ENCODE results near the gene MEN1. TPM values are rescaled to one million over a fixed set of nuclear protein-coding genes. Genes with fewer than 3 reads are reported as not detected.

MEN1 gene
- total RNA-seq, 1 experiment from 2014 or later, result 61.6 TPM

DNA sequence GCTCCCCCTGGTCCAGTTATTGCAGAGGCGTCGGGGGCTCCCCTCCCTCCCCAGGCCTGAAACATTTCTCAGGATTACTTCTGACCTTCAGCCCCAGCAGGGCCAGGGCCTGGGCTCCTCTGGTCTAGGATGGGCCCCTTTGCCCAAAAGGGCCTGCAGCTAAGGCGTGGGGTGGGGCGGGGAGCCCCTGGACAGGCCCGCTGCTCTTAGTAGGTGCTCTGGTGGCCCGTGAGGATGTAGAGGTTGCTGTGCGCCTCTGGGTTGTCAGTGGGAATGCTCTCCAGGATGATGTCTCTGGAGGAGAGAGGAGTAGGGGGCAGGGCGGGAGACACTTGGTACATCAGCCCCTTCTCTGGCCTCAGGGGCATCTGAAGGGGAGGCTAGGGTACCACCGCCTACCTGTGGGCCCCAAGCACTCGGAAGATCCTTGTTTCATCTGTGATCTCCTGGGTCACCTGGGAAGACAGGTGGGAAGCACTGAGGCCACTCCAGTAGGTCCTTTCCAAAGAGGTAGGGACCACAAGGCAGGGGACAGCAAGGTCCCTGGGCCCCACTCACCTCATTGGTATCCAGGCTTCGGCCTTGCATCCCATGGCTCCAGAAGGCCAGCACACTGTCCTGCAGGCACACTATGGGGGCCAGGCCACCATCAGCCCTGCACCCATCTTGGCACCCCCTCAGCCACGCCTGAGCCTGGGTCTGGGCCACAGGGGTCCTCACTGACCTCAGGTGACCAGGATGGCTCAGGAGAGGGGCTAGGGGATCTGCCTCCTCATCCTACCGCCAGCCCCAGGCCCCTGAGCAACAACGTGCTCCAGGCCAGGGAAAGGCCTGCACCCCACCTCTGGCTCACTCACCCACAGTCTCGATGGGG, 20.8 kb downstream of the MEN1 start:
- POLR2A ChIA-PET (ENCODE audit: unreplicated experiment), result no interaction called here
- no peaks in the 10 kb centered on the region for H3K9me3 ChIP-seq (ENCODE audit: insufficient read depth, low read depth)
- intact Hi-C loops (cut with micrococcal nuclease; ENCODE audit: unreplicated experiment), result loop anchor here (10.0 kb wide), 1 partner anchor 465 kb away; no protein-coding TSS in a partner anchor
- H3K36me3 ChIP-seq (ENCODE audit: low read depth), result no peaks in the 10 kb centered on the region
- no peak for DNase-seq
- H3K27ac ChIP-seq, result no peak overlapping the region
- no peak overlapping the region for H3K4me2 ChIP-seq
- H3K27me3 ChIP-seq (ENCODE audit: insufficient read depth, low read depth), result no peaks in the 10 kb centered on the region
- no TSS peak for BruUV-seq (replicated peaks)
- no peak overlapping the region for H3K4me3 ChIP-seq
- no peaks in the 10 kb centered on the region for H3K9me2 ChIP-seq (ENCODE audit: insufficient read depth)
- TF ChIP-seq EZH2 (IDR thresholded peaks at IDR 0.05; ENCODE audit: low read depth), result no peak
- TF ChIP-seq, protein P1, sequence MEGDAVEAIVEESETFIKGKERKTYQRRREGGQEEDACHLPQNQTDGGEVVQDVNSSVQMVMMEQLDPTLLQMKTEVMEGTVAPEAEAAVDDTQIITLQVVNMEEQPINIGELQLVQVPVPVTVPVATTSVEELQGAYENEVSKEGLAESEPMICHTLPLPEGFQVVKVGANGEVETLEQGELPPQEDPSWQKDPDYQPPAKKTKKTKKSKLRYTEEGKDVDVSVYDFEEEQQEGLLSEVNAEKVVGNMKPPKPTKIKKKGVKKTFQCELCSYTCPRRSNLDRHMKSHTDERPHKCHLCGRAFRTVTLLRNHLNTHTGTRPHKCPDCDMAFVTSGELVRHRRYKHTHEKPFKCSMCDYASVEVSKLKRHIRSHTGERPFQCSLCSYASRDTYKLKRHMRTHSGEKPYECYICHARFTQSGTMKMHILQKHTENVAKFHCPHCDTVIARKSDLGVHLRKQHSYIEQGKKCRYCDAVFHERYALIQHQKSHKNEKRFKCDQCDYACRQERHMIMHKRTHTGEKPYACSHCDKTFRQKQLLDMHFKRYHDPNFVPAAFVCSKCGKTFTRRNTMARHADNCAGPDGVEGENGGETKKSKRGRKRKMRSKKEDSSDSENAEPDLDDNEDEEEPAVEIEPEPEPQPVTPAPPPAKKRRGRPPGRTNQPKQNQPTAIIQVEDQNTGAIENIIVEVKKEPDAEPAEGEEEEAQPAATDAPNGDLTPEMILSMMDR (conservative IDR thresholded peaks at IDR 0.05), result no peak
- CTCF ChIA-PET, result no interaction called here
- no peaks in the 10 kb centered on the region for H3K79me2 ChIP-seq (ENCODE audit: low read depth)
- no peaks in the 10 kb centered on the region for H4K20me1 ChIP-seq (ENCODE audit: insufficient read depth)
- H2AFZ ChIP-seq, result no peak overlapping the region
- H3K4me1 ChIP-seq (replicated peaks; ENCODE audit: insufficient read depth), result no peaks in the 10 kb centered on the region
- H3F3A ChIP-seq (ENCODE audit: insufficient read depth, low read depth), result 0 out of 2 replicates have a peak, but pooled peaks cover 7% of the 10 kb centered on the region

DNA sequence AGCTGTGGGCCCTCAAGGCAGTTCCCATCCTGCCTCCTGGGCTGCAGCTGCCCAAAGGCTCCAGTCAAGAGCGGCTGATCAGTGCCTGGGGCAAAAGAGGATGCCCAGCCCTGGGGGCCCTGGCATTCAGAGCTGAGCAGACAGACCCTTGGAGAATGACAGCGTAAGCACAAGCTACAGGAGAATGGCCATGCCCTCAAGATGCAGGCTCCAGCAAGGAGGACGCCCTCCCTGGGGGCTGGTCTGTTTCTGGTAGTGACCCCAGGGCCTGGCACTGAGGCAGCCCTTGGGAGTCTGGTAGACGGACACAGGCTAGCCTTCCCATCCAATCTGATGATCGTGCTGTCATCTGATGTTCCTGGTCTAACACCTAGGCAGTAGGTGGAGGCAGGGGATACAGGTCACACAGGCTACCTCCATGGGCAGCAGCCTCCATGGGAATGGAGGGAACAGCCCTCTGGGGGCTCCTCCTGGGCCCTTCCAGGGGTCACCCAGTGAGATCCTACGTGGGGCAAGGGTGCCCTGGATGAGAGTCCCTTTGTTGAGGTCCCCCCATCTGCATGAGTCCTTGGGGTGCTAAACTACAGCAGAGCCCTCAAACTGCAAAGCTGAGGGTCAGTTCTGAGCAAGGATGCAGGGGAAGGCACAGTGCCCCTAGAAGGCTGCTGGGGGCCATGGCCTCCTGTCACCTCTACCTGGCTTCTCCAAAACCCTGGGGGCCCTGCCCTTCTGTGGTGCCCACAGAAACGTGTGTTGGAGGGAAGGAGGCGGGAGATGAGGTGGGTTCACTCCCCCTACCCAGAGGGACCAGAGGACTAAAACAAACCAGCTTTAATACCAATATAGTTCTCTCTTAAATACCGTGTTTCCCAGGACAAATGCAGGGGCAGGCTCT, 21.8 kb downstream of the MEN1 start:
- TF ChIP-seq, protein P1 (conservative IDR thresholded peaks at IDR 0.05), result no peak
- no peak for TF ChIP-seq EZH2 (IDR thresholded peaks at IDR 0.05; ENCODE audit: low read depth)

More for the DNA sequence above, 21.8 kb downstream of the MEN1 start:
- Histone ChIP-seq H3K9me3 (ENCODE audit: insufficient read depth, low read depth) (no peaks in the 10 kb centered on the region), H3F3A (ENCODE audit: insufficient read depth, low read depth) (0 out of 2 replicates have a peak, but pooled peaks cover 7% of the 10 kb centered on the region), H3K4me3 (no peak overlapping the region), H3K4me2 (no peak overlapping the region), H3K27me3 (ENCODE audit: insufficient read depth, low read depth) (no peaks in the 10 kb centered on the region), H3K79me2 (ENCODE audit: low read depth) (no peaks in the 10 kb centered on the region), H3K36me3 (ENCODE audit: low read depth) (no peaks in the 10 kb centered on the region), H3K4me1 (replicated peaks; ENCODE audit: insufficient read depth) (no peaks in the 10 kb centered on the region), H2AFZ (no peak overlapping the region), H4K20me1 (ENCODE audit: insufficient read depth) (no peaks in the 10 kb centered on the region), H3K9me2 (ENCODE audit: insufficient read depth) (no peaks in the 10 kb centered on the region), H3K27ac (no peak overlapping the region)
- no peak for DNase-seq
- POLR2A ChIA-PET (ENCODE audit: unreplicated experiment), result interaction anchor here (0.6 kb wide), 1 partner anchor 323 kb away, joined by 3 read pairs; the partner anchor contains the start of gene TM7SF2
- CTCF ChIA-PET, result interaction anchor here (0.6 to 0.7 kb wide), 3 partner anchors 32 to 305 kb away, joined by 3 to 4 read pairs (median 3); no protein-coding TSS in a partner anchor
- no TSS peak for BruUV-seq (replicated peaks)
- intact Hi-C loops (cut with micrococcal nuclease; ENCODE audit: unreplicated experiment), result loop anchor here (10.0 kb wide), 1 partner anchor 466 kb away; no protein-coding TSS in a partner anchor
